ENCODE results near the gene SRSF4. TPM values are rescaled to one million over a fixed set of nuclear protein-coding genes. Genes with fewer than 3 reads are reported as not detected.
"Not testable (repeated sequence)": the region's sequence is repeated elsewhere in the genome, so short reads cannot be mapped to it uniquely, and the experiment has no call there.

SRSF4 gene
- total RNA-seq, result 47.2 and 52.9 TPM in 2 replicates

GRCh38 chr1:29181413-29182225 lies at the start of gene SRSF4:
TSS of gene SRSF4 (minus strand) at chr1:29181900. CDS start at chr1:29181752, 148 bp downstream.
- peak; percentile 99 for DNase-seq

GRCh38 chr1:29230553-29231378 lies 49.1 kb upstream of the SRSF4 start, which contains the start of gene MECR:
TSS of gene MECR (minus strand) at chr1:29230934. CDS start at chr1:29230906, 28 bp downstream.
- DNase-seq, result peak; percentile 95

GRCh38 chr1:29230204-29230552 lies 48.5 kb upstream of the SRSF4 start:
- no peak for DNase-seq

GRCh38 chr1:29227511-29227910 lies 45.8 kb upstream of the SRSF4 start:
- no peak for DNase-seq

GRCh38 chr1:29225361-29225760 lies 43.7 kb upstream of the SRSF4 start:
- no peak for DNase-seq

GRCh38 chr1:29224356-29224837 lies 42.7 kb upstream of the SRSF4 start:
- DNase-seq, result no peak

- DNase-seq, result no peak
Measured at GRCh38 chr1:29223521-29223920, 41.8 kb upstream of the SRSF4 start.

GRCh38 chr1:29222686-29223085 lies 41.0 kb upstream of the SRSF4 start:
- no peak for DNase-seq

GRCh38 chr1:29222260-29222659 lies 40.6 kb upstream of the SRSF4 start:
- not testable (repeated sequence) for DNase-seq

GRCh38 chr1:29221296-29221695 lies 39.6 kb upstream of the SRSF4 start:
- no peak for DNase-seq

- DNase-seq, result no peak
Measured at GRCh38 chr1:29218223-29218622, 36.5 kb upstream of the SRSF4 start.

GRCh38 chr1:29217633-29218032 lies 35.9 kb upstream of the SRSF4 start:
- DNase-seq, result no peak

- DNase-seq, result no peak
Measured at GRCh38 chr1:29213055-29213454, 31.4 kb upstream of the SRSF4 start.

- DNase-seq, result no peak
Measured at GRCh38 chr1:29211086-29212030, 29.7 kb upstream of the SRSF4 start.

GRCh38 chr1:29210278-29211085 lies 28.8 kb upstream of the SRSF4 start:
- DNase-seq, result peak; percentile 72

- DNase-seq, result no peak
Measured at GRCh38 chr1:29209173-29209572, 27.5 kb upstream of the SRSF4 start.

- no peak for DNase-seq
Measured at GRCh38 chr1:29208442-29208841, 26.7 kb upstream of the SRSF4 start.

GRCh38 chr1:29202584-29203340 lies 21.1 kb upstream of the SRSF4 start:
- DNase-seq, result peak; percentile 98

- DNase-seq, result no peak
Measured at GRCh38 chr1:29202053-29202452, 20.4 kb upstream of the SRSF4 start.

GRCh38 chr1:29201595-29202051 lies 19.9 kb upstream of the SRSF4 start:
- no peak for DNase-seq
